Karpas-422 (cell line): ENCODE measurements around the gene SLC22A4. TPM values are rescaled to one million over a fixed set of nuclear protein-coding genes. Genes with fewer than 3 reads are reported as not detected.

ENCODE experiments used
- DNase-seq: peaks from one replicate; pipeline ENCODE4 v3.0.0-alpha.2; 2015
- H2AFZ ChIP-seq: fragments of 200-600 bp; sonication (generic); 2 replicates; pipeline ENCODE4 v1.6.1; 2014; ENCODE audit warnings: antibody characterized with exemption, low read length, mixed read lengths
- H3K27ac ChIP-seq: fragments of 200-600 bp; sonication (generic); 2 replicates; pipeline ENCODE4 v1.5.1; 2014; ENCODE audit warnings: mild to moderate bottlenecking, low read length, moderate library complexity
- H3K27me3 ChIP-seq: fragments of 200-600 bp; sonication (generic); 2 replicates; pipeline ENCODE4 v1.6.1; 2014; ENCODE audit warnings: low read length, mixed read lengths
- H3K36me3 ChIP-seq: fragments of 200-600 bp; sonication (generic); 2 replicates; pipeline ENCODE4 v1.6.1; 2014; ENCODE audit warnings: low read length, mixed read lengths; ENCODE audit not compliant: insufficient read depth
- H3K4me1 ChIP-seq: fragments of 200-600 bp; sonication (generic); 2 replicates; pipeline ENCODE4 v1.6.1; 2014; ENCODE audit warnings: mild to moderate bottlenecking, low read length, mixed read lengths
- H3K4me2 ChIP-seq: fragments of 200-600 bp; sonication (generic); 2 replicates; pipeline ENCODE4 v1.6.1; 2014; ENCODE audit warnings: low read length, low read depth, mild to moderate bottlenecking; ENCODE audit not compliant: poor library complexity, severe bottlenecking
- H3K4me3 ChIP-seq: fragments of 200-600 bp; sonication (generic); 2 replicates; pipeline ENCODE4 v1.5.1; 2014; ENCODE audit warnings: mild to moderate bottlenecking, antibody characterized with exemption, low read length, mixed read lengths
- H3K79me2 ChIP-seq: fragments of 200-600 bp; sonication (generic); 2 replicates; pipeline ENCODE4 v1.6.1; 2014; ENCODE audit warnings: mild to moderate bottlenecking, low read length, mixed read lengths
- H3K9ac ChIP-seq: fragments of 200-600 bp; sonication (generic); 2 replicates; pipeline ENCODE4 v1.6.0; 2014; ENCODE audit warnings: low read length
- H3K9me2 ChIP-seq: fragments of 200-600 bp; sonication (generic), shearing (Covaris generic); replicated peaks from 2 replicates; pipeline ENCODE4 v1.6.0; 2014; ENCODE audit warnings: mild to moderate bottlenecking, low read length, moderate library complexity; ENCODE audit not compliant: insufficient read depth
- H3K9me3 ChIP-seq: fragments of 300-700, 200-600 bp; sonication (generic); 2 replicates; pipeline ENCODE4 v1.6.1; 2014; ENCODE audit warnings: low read length, mixed read lengths
- H4K20me1 ChIP-seq: fragments of 200-600 bp; sonication (generic); 2 replicates; pipeline ENCODE4 v1.6.1; 2014; ENCODE audit warnings: mild to moderate bottlenecking, antibody characterized with exemption, low read length, low read depth; ENCODE audit not compliant: insufficient read depth
- small RNA-seq: library from RNA; depleted of rRNA; stranded (forward); fragments of <200 nt; gene quantifications from one replicate; pipeline ENCODE3, GENCODE V24; 2014
- total RNA-seq: library from RNA; depleted of rRNA; stranded (reverse); fragments of >200 nt; shearing (Covaris generic); gene quantifications from 2 replicates; pipeline ENCODE4 v1.2.3, GENCODE V29; 2014; ENCODE audit warnings: low replicate concordance; rRNA removed

SLC22A4 gene
- total RNA-seq, 1 experiment from 2014 or later = 0.52 TPM

- no peaks in the 10 kb centered on the region for H3K27me3 ChIP-seq
- DNase-seq = no peak
- H3K9me2 ChIP-seq = no peaks in the 10 kb centered on the region
- no peaks in the 10 kb centered on the region for H3K9me3 ChIP-seq
- H2AFZ ChIP-seq = no peak overlapping the region
- no peaks in the 10 kb centered on the region for H3K36me3 ChIP-seq
- no peak overlapping the region for H3K9ac ChIP-seq
- no peak overlapping the region for H3K4me2 ChIP-seq
- 0 out of 2 replicates have a peak, but pooled peaks cover 3% of the 10 kb centered on the region for H3K4me1 ChIP-seq
- H3K79me2 ChIP-seq = no peaks in the 10 kb centered on the region
- no peak overlapping the region for H3K27ac ChIP-seq
- no peak overlapping the region for H3K4me3 ChIP-seq
- no peaks in the 10 kb centered on the region for H4K20me1 ChIP-seq
These were observed 97.1 kb downstream of the SLC22A4 start for GRCh38 chr5:132391247-132391646.

- Histone ChIP-seq H3K9ac (no peak overlapping the region), H4K20me1 (no peaks in the 10 kb centered on the region), H3K27me3 (no peaks in the 10 kb centered on the region), H3K27ac (no peak overlapping the region), H3K9me3 (no peaks in the 10 kb centered on the region), H3K4me1 (0 out of 2 replicates have a peak, but pooled peaks cover under 1% of the 10 kb centered on the region), H3K4me3 (no peak overlapping the region), H3K36me3 (no peaks in the 10 kb centered on the region), H2AFZ (no peak overlapping the region), H3K9me2 (no peaks in the 10 kb centered on the region), H3K79me2 (no peaks in the 10 kb centered on the region), H3K4me2 (no peak overlapping the region)
- no peak for DNase-seq
These were observed 97.7 kb downstream of the SLC22A4 start for GRCh38 chr5:132391870-132392269.

GRCh38 chr5:132392411-132392810, 98.2 kb downstream of the SLC22A4 start:
- H3K36me3 ChIP-seq = no peaks in the 10 kb centered on the region
- no peaks in the 10 kb centered on the region for H3K4me1 ChIP-seq

GRCh38 chr5:132392978-132393825, 99.0 kb downstream of the SLC22A4 start:
- Histone ChIP-seq H2AFZ (no peak overlapping the region), H3K79me2 (no peaks in the 10 kb centered on the region), H3K9me3 (no peaks in the 10 kb centered on the region), H3K36me3 (no peaks in the 10 kb centered on the region), H3K4me3 (no peak overlapping the region), H3K9me2 (no peaks in the 10 kb centered on the region), H3K4me2 (no peak overlapping the region), H3K4me1 (no peaks in the 10 kb centered on the region), H3K9ac (no peak overlapping the region), H3K27ac (no peak overlapping the region), H3K27me3 (no peaks in the 10 kb centered on the region), H4K20me1 (no peaks in the 10 kb centered on the region)
- DNase-seq = no peak

More at GRCh38 chr5:132392411-132392810, 98.2 kb downstream of the SLC22A4 start:
- Histone ChIP-seq H3K9ac (no peak overlapping the region), H3K79me2 (no peaks in the 10 kb centered on the region), H3K9me2 (no peaks in the 10 kb centered on the region), H3K27me3 (no peaks in the 10 kb centered on the region), H3K4me2 (no peak overlapping the region), H2AFZ (no peak overlapping the region), H3K9me3 (no peaks in the 10 kb centered on the region), H4K20me1 (no peaks in the 10 kb centered on the region), H3K4me3 (no peak overlapping the region), H3K27ac (no peak overlapping the region)
- DNase-seq = no peak

Small RNA genes within 50 kb of the gene (small RNA-seq; reads per million reads assigned to genes)
- not detected for gene MIR3936

Other genes with a start within 250 kb of the SLC22A4 start
- gene IL3, start 233.7 kb upstream of the SLC22A4 start, total RNA-seq = not detected in 2 replicates
- gene CSF2, start 220.6 kb upstream of the SLC22A4 start, total RNA-seq = not detected in 2 replicates
- 0.18 TPM in 1 of 2 replicates, not detected in the other for gene P4HA2, start 66.5 kb upstream of the SLC22A4 start, total RNA-seq
- gene PDLIM4, start 36.7 kb upstream of the SLC22A4 start, total RNA-seq = not detected in 2 replicates
- gene SLC22A5, start 75.3 kb downstream of the SLC22A4 start, total RNA-seq = 1.3 and 5.2 TPM in 2 replicates
- 4.8 and 7.3 TPM in 2 replicates for gene IRF1, start 196.4 kb downstream of the SLC22A4 start, total RNA-seq
- gene IL5, start 249.1 kb downstream of the SLC22A4 start, total RNA-seq = not detected in 2 replicates